A172 (cell line): ENCODE data around the gene RCN1. TPM values are rescaled to one million over a fixed set of nuclear protein-coding genes. Genes with fewer than 3 reads are reported as not detected.
"Not testable (repeated sequence)": the region's sequence is repeated elsewhere in the genome, so short reads cannot be mapped to it uniquely, and the experiment has no call there.

Experiments
- DNase-seq: peaks from one replicate; pipeline ENCODE4 v3.0.0-alpha.2; 2015; ENCODE audit warnings: low spot score
- total RNA-seq: library from RNA; depleted of rRNA; stranded (reverse); fragments of >200 nt; shearing (Covaris generic); gene quantifications from 2 replicates; pipeline ENCODE4 v1.2.3, GENCODE V29; 2014

Gene RCN1
- total RNA-seq, 1 experiment from 2014 or later = 241 TPM

DNA sequence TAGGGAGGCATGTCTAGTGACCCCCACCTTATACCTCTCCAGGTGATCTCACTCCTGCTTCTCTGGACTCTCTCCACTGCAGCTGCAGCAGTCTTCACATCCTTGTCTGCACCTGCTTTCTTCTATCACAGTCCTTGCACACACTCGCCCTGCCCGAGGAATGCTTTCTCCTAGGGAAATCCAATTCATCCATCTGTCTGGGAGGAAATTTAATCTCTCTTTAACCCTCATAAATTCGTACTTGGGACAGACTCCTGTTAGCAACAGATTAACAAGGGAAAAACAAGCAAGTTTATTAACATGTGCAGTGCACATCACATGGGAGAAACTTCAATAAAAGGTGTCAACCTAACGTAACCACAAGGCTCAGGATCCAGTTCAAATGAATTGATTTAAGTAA, 11.3 kb upstream of the RCN1 start:
- DNase-seq = no peak

GRCh38 chr11:32080361-32080980, 10.4 kb upstream of the RCN1 start:
- DNase-seq = no peak

DNA sequence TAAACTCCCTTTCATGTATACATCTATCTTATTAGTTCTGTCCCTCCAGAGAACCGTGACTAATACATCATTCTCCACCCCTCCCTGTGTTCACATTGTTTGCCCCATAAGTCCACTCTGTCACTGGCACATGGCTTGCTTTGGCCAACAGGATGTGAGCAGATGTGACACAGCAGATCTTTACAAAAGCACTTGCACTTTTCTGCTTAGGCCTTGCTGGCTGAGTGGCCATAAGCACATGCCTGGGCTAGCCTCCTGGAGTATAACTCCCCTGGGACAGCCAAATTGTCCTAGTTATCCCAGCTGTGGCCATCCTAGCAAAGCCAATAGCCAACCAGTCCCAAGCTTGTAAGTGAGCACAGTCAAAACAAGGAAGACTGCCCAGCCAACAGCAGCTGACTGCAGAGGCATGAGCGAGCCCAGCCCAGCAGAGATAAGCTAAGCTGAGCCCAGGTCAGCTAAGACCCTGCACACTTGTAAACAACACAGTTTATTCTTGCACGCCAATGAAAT, 9.7 kb upstream of the RCN1 start:
- DNase-seq = peak; percentile 62

DNA sequence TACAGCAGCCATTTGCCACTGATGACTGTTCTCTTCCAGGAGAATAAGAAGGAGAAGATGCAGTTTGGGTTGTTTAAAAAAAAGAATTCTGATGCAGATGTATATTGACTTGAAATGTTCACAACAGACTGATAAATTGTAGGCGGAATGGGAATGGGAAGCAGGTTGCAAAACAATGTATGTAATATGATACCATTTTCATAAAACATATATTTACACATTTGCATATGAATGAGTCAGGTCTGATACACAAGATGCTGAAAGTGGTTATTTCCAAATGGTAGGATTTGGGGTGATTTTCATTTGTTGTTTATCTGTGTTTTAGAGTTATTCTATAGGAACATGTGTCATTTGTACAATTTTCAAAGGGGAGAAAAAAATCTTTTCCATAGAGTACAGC, 9.0 kb upstream of the RCN1 start:
- no peak for DNase-seq

DNA sequence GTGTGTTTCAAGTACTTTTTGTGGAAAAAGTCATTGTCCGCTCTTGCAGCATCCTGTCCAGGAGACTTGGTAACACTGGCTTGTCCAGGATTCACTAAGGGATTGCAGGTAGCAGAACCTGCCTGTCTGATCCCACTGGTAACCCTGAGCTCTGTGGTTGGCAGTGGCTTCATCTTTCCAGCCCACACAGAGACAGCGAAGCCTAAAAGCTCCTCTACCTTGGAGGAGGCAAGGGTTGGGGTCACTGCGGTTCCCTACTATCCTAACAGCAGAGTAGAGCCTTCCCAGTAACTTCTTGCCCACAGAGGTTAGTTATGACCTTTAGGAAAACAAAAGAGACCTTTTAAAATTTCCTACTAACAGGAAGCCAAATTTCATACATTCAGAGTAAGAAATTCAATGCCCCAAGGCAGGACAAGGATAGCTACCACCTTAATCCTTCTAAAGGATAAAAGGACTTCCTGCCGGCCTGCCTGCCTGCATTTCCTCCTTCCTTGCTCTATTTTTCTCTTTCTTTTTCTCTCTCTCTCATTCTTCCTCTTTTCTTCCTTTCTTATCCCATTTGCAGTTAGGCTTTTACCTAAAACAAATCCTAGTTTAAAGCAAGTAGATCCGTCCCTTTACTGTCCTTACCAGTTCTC, 8.4 kb upstream of the RCN1 start:
- DNase-seq = no peak

DNA sequence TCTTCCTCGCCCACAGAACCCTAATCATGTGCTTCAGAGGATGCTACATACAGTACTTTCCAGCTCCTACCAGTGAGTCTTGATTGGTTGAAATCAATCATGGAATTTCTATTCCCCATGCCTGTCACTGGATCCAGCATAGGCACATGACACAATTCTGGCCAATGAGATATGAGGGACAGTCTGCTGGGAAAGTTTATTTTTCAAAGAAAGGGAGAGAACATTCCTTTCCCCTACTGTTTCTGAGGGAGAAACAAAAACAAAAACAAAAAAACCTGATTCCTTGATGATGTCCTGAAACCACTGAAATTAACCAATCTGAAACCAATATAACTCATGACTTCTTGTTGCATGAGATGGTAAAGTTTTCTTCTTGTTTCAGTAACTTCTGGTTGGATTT, 3.3 kb upstream of the RCN1 start:
- peak; percentile 51 for DNase-seq

- DNase-seq = peak; percentile 83
Measured at GRCh38 chr11:32088117-32088941, 2.5 kb upstream of the RCN1 start.

DNA sequence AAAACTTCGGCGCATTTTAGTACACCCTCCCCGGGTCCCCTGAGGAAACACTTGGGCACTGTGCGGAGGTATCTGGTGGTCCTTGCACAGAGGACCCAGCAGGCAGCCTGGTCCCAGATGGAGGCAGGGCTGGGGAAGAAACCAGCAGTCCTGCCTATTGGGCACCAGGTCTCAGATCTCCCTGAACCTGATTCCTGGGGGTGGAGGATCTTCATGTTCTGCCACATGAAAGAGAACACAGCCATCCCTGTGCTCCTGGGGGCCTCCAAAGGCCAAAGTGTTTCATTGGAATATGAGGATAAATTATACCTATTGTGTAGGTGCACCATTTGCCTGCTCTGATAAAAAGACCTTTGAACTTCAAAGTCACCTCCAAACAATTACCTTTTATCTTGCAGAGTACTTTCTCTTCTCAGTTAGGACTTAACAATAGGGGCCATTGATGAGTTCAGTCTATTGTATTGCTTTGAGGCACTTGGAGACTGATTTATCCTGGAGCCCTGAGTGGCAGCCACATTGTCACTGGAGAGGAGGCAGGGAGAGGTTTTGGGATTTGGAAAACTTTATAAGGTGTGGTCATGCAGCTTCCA, 1.8 kb downstream of the RCN1 start:
- DNase-seq = no peak

GRCh38 chr11:32094923-32095322, 4.0 kb downstream of the RCN1 start:
- DNase-seq = no peak

DNA sequence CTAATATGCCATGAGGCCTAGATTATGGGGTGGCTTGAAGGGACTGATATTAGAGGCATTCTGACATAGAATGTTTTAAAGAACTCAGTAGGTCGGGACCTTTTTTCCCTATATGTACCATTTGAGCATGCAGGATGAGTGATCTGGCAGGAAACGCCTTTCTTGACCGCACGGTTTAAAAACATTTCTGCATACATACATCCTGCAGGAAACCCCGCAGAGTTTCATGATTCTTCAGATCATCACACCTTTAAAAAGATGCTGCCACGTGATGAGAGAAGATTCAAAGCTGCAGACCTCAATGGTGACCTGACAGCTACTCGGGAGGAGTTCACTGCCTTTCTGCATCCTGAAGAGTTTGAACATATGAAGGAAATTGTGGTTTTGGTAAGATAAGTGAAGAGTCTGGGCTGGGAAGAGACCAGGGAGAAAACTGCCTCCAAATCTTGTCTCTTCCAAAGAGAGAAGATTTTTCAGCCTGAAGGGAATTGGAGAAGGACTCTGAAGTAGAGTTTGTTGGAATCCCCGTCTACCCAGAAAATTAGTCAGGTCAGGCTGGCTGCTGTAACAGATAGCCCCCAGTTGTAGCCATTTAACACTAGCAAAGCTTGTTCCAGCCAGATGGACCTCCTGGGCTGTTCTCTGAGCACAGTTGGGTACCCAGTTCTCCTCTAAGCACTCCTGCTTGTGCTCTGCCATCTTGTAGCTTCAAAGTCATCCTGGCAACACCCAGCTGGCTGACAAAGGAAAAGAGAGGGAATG, 7.4 kb downstream of the RCN1 start:
- no peak for DNase-seq

GRCh38 chr11:32099516-32099915, 8.6 kb downstream of the RCN1 start:
- no peak for DNase-seq

GRCh38 chr11:32100495-32100894, 9.6 kb downstream of the RCN1 start:
- no peak for DNase-seq

- no peak for DNase-seq
Measured at GRCh38 chr11:32101791-32102190, 10.9 kb downstream of the RCN1 start.

DNA sequence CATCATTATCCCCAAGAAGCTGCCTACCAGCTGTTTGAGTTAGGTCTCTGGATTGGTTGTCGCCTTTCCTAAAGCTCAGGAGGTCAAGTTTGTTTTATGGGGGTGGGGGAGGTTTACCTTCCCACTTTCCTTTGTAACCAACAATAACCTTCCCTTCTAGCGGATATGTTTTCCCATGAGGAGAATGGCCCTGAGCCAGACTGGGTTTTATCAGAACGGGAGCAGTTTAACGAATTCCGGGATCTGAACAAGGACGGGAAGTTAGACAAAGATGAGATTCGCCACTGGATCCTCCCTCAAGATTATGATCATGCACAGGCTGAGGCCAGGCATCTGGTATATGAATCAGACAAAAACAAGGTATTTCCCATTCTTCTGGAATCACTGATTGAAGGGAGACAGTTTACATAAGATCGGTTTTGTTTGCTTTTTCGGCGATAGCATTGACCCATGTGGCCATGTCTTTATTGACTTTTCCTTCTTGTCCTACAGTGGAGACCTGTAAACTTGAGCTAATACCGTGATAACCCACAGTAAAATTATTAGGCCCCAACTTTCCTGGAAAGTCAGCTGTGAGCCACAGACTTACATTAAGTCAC, 12.3 kb downstream of the RCN1 start:
- DNase-seq = not testable (repeated sequence)

- no peak for DNase-seq
Measured at GRCh38 chr11:32103941-32104340, 13.1 kb downstream of the RCN1 start.

GRCh38 chr11:32105871-32106560, 15.1 kb downstream of the RCN1 start:
- no peak for DNase-seq

GRCh38 chr11:32107647-32108046, 16.8 kb downstream of the RCN1 start:
- no peak for DNase-seq

DNA sequence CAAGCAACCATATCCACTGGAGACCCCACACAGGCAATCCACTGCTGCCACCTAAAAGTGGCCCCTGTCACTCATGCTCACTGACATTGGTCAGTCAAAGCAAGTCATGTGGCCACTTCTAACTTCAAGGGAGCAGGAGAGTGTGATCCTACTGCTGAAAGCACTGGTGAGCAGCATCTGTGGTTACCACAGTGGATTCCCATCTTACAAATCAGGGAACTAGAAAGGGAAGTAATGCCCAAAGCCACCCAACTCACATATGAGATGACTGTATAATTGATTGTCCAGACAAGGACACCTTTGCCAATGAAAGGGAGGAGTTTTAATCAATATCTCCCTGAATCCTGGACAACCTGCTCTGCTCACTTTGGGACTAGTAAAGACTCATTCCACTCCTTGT, 17.7 kb downstream of the RCN1 start:
- no peak for DNase-seq

- no peak for DNase-seq
Measured at GRCh38 chr11:32109138-32109537, 18.3 kb downstream of the RCN1 start.

DNA sequence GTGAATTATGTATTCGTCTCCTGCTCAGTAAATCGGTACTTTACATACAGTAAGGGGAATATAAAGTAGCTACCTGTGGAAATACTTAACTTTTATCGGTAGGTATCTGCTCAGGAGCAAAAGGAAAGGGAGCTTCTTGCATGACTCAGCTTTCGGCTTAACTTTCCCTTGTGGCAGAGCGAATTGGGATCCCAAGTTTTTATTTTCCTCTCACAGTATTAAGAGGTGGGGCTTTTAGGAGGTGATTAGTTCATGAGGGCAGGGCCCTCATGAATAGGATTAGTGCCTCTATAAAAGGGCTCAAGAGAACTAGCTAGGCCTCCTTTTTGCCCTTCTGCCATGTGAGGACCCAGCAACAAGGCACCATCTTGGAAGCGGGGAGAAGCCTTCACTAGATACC, 18.7 kb downstream of the RCN1 start:
- DNase-seq = no peak

DNA sequence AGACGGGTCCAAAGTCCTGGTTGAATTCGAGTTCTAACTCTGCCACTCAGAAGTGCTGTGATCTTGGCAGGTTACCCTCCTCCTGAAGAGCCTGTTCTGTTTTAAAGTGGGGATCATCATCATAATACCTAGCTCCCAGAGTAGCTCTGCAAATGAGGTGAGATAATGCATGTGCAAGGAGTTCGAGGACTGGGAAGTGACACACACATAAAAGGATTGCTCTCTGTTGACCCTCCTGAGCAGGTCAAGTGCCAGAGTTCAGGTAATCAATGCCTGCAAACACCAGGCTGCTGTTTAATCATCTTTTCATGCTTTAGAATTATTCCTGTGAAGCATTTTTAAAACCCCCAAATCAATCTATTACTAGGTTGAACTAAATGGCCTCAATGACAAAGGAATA, 19.9 kb downstream of the RCN1 start:
- no peak for DNase-seq
